COR-L47 (cell line): ENCODE results near the gene DSTN.
A peak's percentile ranks its signal among the peaks of the same experiment; 100 is the strongest.

Experiments
- DNase-seq: peaks from one replicate; lab custom pipeline; 2025; lab: John Stamatoyannopoulos, UW

Gene DSTN

GRCh38 chr20:17612287-17612991, 42.6 kb downstream of the DSTN start:
- DNase-seq: no peak

GRCh38 chr20:17612992-17613327, 43.1 kb downstream of the DSTN start:
- DNase-seq: no peak

- DNase-seq: no peak
Observed at GRCh38 chr20:17613328-17614175, 43.7 kb downstream of the DSTN start.

- DNase-seq: peak; percentile 74
Observed at GRCh38 chr20:17614176-17614811, 44.4 kb downstream of the DSTN start.

- no peak for DNase-seq
Observed at GRCh38 chr20:17614812-17615644, 45.2 kb downstream of the DSTN start.

- no peak for DNase-seq
Observed at GRCh38 chr20:17615645-17616479, 46.0 kb downstream of the DSTN start.

- DNase-seq: no peak
Observed at GRCh38 chr20:17616480-17617211, 46.8 kb downstream of the DSTN start.

- DNase-seq: peak; percentile 73
Observed at GRCh38 chr20:17617212-17617867, 47.5 kb downstream of the DSTN start.

GRCh38 chr20:17617868-17618672, 48.2 kb downstream of the DSTN start:
- DNase-seq: no peak

- DNase-seq: no peak
Observed at GRCh38 chr20:17618673-17619013, 48.8 kb downstream of the DSTN start.

- no peak for DNase-seq
Observed at GRCh38 chr20:17619351-17620093, 49.6 kb downstream of the DSTN start.

- no peak for DNase-seq
Observed at GRCh38 chr20:17620371-17621228, 50.7 kb downstream of the DSTN start.

- no peak for DNase-seq
Observed at GRCh38 chr20:17621229-17621968, 51.5 kb downstream of the DSTN start.

GRCh38 chr20:17622086-17622850, 52.4 kb downstream of the DSTN start:
- no peak for DNase-seq

GRCh38 chr20:17622851-17623508, 53.1 kb downstream of the DSTN start:
- no peak for DNase-seq
